Mesothelial cell of epicardium (in vitro differentiated cells): ENCODE measurements around the gene MPV17L2. TPM values are rescaled to one million over a fixed set of nuclear protein-coding genes. Genes with fewer than 3 reads are reported as not detected.

ENCODE experiments used
- DNase-seq, 2 experiments: peaks; one replicate each; pipeline ENCODE4 v3.0.0; 2021; ENCODE audit warnings: low spot score in 2 of 2; ENCODE audit not compliant: unreplicated experiment in 2 of 2
- H3K27ac Mint-ChIP-seq: 2 replicates; pipeline ENCODE4 v1.8.0; 2021; ENCODE audit warnings: mixed read lengths
- H3K27me3 Mint-ChIP-seq: 2 replicates; pipeline ENCODE4 v1.8.0; 2021; ENCODE audit warnings: low read depth, mixed read lengths
- H3K36me3 Mint-ChIP-seq: 2 replicates; pipeline ENCODE4 v1.8.0; 2021; ENCODE audit warnings: mixed read lengths
- H3K4me1 Mint-ChIP-seq: 2 replicates; pipeline ENCODE4 v1.8.0; 2021; ENCODE audit warnings: mixed read lengths
- H3K4me3 Mint-ChIP-seq: 2 replicates; pipeline ENCODE4 v1.8.0; 2021; ENCODE audit warnings: mild to moderate bottlenecking, moderate library complexity, mixed read lengths
- H3K9me3 Mint-ChIP-seq: 2 replicates; pipeline ENCODE4 v1.8.0; 2021; ENCODE audit warnings: mixed read lengths
- total RNA-seq: library from RNA; stranded (reverse); gene quantifications from 3 replicates; pipeline ENCODE4 v1.2.1, GENCODE V29; 2021
- TF ChIP-seq, protein P1 (sequence below): fragments of 200-600 bp; sonication (generic); IDR thresholded peaks from one replicate; pipeline ENCODE4 v1.5.0; 2021; ENCODE audit warnings: antibody characterized with exemption; ENCODE audit not compliant: unreplicated experiment

Gene MPV17L2
- total RNA-seq, 1 donor from 2014 or later: 8.2 TPM

DNA sequence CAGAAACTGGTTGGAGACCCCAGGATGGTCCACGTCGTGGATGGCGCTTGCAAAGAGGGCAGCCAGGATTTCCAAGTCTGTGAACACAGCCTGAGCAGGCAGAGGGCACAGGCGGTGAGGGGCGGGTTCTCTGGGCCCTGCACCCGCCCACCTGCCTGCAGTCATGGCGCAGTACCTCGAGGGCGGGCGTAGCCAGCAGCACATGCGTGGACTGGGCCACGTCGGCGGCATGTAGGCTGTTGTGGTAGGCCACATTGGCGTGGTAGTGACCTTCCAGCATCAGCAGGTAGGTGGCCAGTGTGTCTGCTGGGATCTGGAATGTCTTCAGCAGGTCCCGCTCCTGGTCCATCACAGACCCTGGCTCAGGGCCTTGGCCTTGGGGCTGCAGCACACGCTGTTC, 25.1 kb downstream of the MPV17L2 start:
- no peak for DNase-seq
- Mint-ChIP-seq H3K4me1 (peaks cover 3% of the 10 kb centered on the region), H3K27ac (no peak overlapping the region), H3K27me3 (peaks cover 22% of the 10 kb centered on the region), H3K36me3 (no peaks in the 10 kb centered on the region), H3K4me3 (no peak overlapping the region), H3K9me3 (no peaks in the 10 kb centered on the region)
- TF ChIP-seq, protein P1, sequence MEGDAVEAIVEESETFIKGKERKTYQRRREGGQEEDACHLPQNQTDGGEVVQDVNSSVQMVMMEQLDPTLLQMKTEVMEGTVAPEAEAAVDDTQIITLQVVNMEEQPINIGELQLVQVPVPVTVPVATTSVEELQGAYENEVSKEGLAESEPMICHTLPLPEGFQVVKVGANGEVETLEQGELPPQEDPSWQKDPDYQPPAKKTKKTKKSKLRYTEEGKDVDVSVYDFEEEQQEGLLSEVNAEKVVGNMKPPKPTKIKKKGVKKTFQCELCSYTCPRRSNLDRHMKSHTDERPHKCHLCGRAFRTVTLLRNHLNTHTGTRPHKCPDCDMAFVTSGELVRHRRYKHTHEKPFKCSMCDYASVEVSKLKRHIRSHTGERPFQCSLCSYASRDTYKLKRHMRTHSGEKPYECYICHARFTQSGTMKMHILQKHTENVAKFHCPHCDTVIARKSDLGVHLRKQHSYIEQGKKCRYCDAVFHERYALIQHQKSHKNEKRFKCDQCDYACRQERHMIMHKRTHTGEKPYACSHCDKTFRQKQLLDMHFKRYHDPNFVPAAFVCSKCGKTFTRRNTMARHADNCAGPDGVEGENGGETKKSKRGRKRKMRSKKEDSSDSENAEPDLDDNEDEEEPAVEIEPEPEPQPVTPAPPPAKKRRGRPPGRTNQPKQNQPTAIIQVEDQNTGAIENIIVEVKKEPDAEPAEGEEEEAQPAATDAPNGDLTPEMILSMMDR: no peak

- Mint-ChIP-seq H3K27ac (no peak overlapping the region), H3K27me3 (peaks cover 24% of the 10 kb centered on the region), H3K36me3 (no peaks in the 10 kb centered on the region), H3K9me3 (no peaks in the 10 kb centered on the region), H3K4me3 (no peak overlapping the region), H3K4me1 (peaks cover 3% of the 10 kb centered on the region)
- no peak for DNase-seq
- TF ChIP-seq, protein P1: no peak
Observed at GRCh38 chr19:18218600-18218999, 25.6 kb downstream of the MPV17L2 start.

- H3K4me3 Mint-ChIP-seq: no peak overlapping the region
- TF ChIP-seq, protein P1: no peak
Observed at GRCh38 chr19:18219911-18220631, 27.1 kb downstream of the MPV17L2 start.

GRCh38 chr19:18220632-18221275, 27.7 kb downstream of the MPV17L2 start:
- H3K36me3 Mint-ChIP-seq: no peaks in the 10 kb centered on the region
- no peak overlapping the region for H3K4me3 Mint-ChIP-seq
- TF ChIP-seq, protein P1: no peak
- peaks cover 39% of the 10 kb centered on the region for H3K27me3 Mint-ChIP-seq
- no peak for DNase-seq
- no peaks in the 10 kb centered on the region for H3K9me3 Mint-ChIP-seq
- peaks cover 15% of the 10 kb centered on the region for H3K4me1 Mint-ChIP-seq
- H3K27ac Mint-ChIP-seq: no peak overlapping the region

More at GRCh38 chr19:18219911-18220631, 27.1 kb downstream of the MPV17L2 start:
- peaks cover 32% of the 10 kb centered on the region for H3K27me3 Mint-ChIP-seq
- H3K9me3 Mint-ChIP-seq: no peaks in the 10 kb centered on the region
- no peaks in the 10 kb centered on the region for H3K36me3 Mint-ChIP-seq
- no peak overlapping the region for H3K27ac Mint-ChIP-seq
- DNase-seq: no peak
- H3K4me1 Mint-ChIP-seq: peaks cover 10% of the 10 kb centered on the region

- Mint-ChIP-seq H3K27ac (no peak overlapping the region), H3K27me3 (peaks cover 49% of the 10 kb centered on the region)
Observed at GRCh38 chr19:18221815-18222725, 29.1 kb downstream of the MPV17L2 start.

More at GRCh38 chr19:18221815-18222725, 29.1 kb downstream of the MPV17L2 start:
- no peaks in the 10 kb centered on the region for H3K36me3 Mint-ChIP-seq
- TF ChIP-seq, protein P1: no peak
- H3K4me1 Mint-ChIP-seq: peaks cover 17% of the 10 kb centered on the region
- no peaks in the 10 kb centered on the region for H3K9me3 Mint-ChIP-seq
- no peak for DNase-seq
- H3K4me3 Mint-ChIP-seq: no peak overlapping the region
